OCI-LY1 (cell line): ENCODE data around the gene E2F3.

Source experiments
- EZH2 ChIP-seq: fragments of 200-600 bp; sonication (generic), shearing (Covaris generic); IDR thresholded peaks from 2 replicates; pipeline ENCODE4 v1.8.0; 2017; ENCODE audit warnings: borderline replicate concordance, mixed run types, mild to moderate bottlenecking, antibody characterized with exemption, low read length, moderate library complexity, mixed read lengths
- TF ChIP-seq, protein P1 (sequence below): fragments of 200-600 bp; sonication (generic), shearing (Covaris generic); IDR thresholded peaks from 2 replicates; pipeline ENCODE4 v1.5.1; 2017; ENCODE audit warnings: mild to moderate bottlenecking, antibody characterized with exemption, low read length, moderate library complexity, mixed read lengths

DNA sequence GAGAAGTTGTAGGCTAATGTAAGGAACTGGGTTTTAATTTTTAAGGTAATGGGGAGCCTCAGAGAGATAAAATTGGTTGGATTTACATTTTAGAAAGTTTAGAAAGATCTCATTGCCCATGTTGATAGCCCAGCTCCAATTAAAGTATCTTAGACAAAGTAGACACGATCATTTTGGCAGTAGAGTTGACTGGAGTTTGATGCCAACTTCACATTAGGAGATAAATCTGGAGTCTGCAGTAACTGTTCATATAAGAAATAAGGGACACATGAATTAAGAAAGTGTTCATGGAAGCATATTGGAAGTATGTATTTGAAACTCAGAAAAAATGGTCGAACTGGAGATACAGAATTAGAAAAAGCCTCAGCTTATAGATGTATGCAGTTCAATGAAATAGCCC is 12.6 kb upstream of the E2F3 start:
- no peak for TF ChIP-seq EZH2
- TF ChIP-seq, protein P1, sequence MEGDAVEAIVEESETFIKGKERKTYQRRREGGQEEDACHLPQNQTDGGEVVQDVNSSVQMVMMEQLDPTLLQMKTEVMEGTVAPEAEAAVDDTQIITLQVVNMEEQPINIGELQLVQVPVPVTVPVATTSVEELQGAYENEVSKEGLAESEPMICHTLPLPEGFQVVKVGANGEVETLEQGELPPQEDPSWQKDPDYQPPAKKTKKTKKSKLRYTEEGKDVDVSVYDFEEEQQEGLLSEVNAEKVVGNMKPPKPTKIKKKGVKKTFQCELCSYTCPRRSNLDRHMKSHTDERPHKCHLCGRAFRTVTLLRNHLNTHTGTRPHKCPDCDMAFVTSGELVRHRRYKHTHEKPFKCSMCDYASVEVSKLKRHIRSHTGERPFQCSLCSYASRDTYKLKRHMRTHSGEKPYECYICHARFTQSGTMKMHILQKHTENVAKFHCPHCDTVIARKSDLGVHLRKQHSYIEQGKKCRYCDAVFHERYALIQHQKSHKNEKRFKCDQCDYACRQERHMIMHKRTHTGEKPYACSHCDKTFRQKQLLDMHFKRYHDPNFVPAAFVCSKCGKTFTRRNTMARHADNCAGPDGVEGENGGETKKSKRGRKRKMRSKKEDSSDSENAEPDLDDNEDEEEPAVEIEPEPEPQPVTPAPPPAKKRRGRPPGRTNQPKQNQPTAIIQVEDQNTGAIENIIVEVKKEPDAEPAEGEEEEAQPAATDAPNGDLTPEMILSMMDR, result no peak
